ENCODE results near the gene TSEN54. TPM values are rescaled to one million over a fixed set of nuclear protein-coding genes. Genes with fewer than 3 reads are reported as not detected.

Gene TSEN54
- total RNA-seq, 2 experiments from 2014 or later = 29.2 to 35.1 TPM

DNA sequence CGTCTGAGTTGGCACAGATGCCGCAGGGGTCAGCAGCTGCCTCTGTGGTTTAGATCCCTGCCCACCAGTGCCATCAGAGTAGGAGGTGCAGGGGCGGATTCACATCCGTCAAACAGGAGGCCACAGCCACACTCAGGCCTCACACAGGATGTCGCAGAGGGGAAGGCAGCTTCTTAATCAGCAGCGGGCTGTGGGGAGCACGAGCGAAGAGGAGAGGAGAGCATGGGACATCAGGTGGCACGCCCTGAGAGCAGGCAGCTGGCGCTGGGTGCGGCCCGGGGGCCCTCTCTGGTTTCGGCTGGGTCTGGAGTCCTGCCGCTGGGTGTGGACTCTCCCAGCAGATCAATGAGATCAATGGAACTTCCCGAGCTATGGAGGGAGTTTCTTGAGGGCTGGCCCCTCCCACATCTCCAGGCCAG is 18.8 kb downstream of the TSEN54 start:
- Mint-ChIP-seq H3K27ac (peak overlapping the region; percentile 88), H3K27me3 (no peaks in the 10 kb centered on the region)
- ATAC-seq = peak; percentile 99

GRCh38 chr17:75535871-75536270 is 19.5 kb downstream of the TSEN54 start:
- DNase-seq (no peak), ATAC-seq (no peak)
- no peak overlapping the region for H3K4me3 Mint-ChIP-seq
- CTCF ChIA-PET = interaction anchor here (0.8 to 2.3 kb wide), 4 partner anchors 11 to 80 kb away, joined by 3 to 13 read pairs (median 4); partner anchors contain the start of gene TSEN54
- POLR2A ChIA-PET = interaction anchor here (0.6 kb wide), 2 partner anchors 114 to 251 kb away, joined by 5 to 6 read pairs; no protein-coding TSS in a partner anchor
- no peaks in the 10 kb centered on the region for H3K9me3 Mint-ChIP-seq (ENCODE audit: low read depth)
- intact Hi-C loops (cut with DNase I, micrococcal nuclease) = no loop called here
- H3K36me3 Mint-ChIP-seq (ENCODE audit: low read depth) = peaks cover 4% of the 10 kb centered on the region
- H3K4me1 Mint-ChIP-seq = peaks cover 18% of the 10 kb centered on the region
- peak overlapping the region; percentile 88 for H3K27ac Mint-ChIP-seq
- no peaks in the 10 kb centered on the region for H3K27me3 Mint-ChIP-seq

More for the DNA sequence above, 18.8 kb downstream of the TSEN54 start:
- ChIA-PET CTCF (interaction anchor here (0.7 to 2.3 kb wide), 5 partner anchors 11 to 80 kb away, joined by 3 to 13 read pairs (median 4); partner anchors contain the start of gene TSEN54), POLR2A (interaction anchor here (0.6 kb wide), 3 partner anchors 103 to 252 kb away, joined by 4 to 6 read pairs (median 5); no protein-coding TSS in a partner anchor)
- Mint-ChIP-seq H3K36me3 (ENCODE audit: low read depth) (peaks cover 4% of the 10 kb centered on the region), H3K9me3 (ENCODE audit: low read depth) (no peaks in the 10 kb centered on the region), H3K4me3 (peak overlapping the region; percentile 44), H3K4me1 (peaks cover 18% of the 10 kb centered on the region)
- intact Hi-C loops (cut with DNase I, micrococcal nuclease) = no loop called here
- peak; percentile 82 for DNase-seq

GRCh38 chr17:75536366-75536765 is 20.0 kb downstream of the TSEN54 start:
- intact Hi-C loops (cut with DNase I, micrococcal nuclease) = no loop called here
- ATAC-seq (no peak), DNase-seq (no peak)
- H3K4me1 Mint-ChIP-seq = peaks cover 18% of the 10 kb centered on the region
- H3K27me3 Mint-ChIP-seq = no peaks in the 10 kb centered on the region
- no peak overlapping the region for H3K27ac Mint-ChIP-seq
- ChIA-PET POLR2A (no interaction called here), CTCF (interaction anchor here (0.8 kb wide), 1 partner anchor 17 kb away, joined by 3 read pairs; no protein-coding TSS in a partner anchor)
- H3K4me3 Mint-ChIP-seq = no peak overlapping the region
- H3K36me3 Mint-ChIP-seq (ENCODE audit: low read depth) = peaks cover 4% of the 10 kb centered on the region
- no peaks in the 10 kb centered on the region for H3K9me3 Mint-ChIP-seq (ENCODE audit: low read depth)

- Mint-ChIP-seq H3K4me3 (no peak overlapping the region), H3K36me3 (ENCODE audit: low read depth) (no peaks in the 10 kb centered on the region)
- POLR2A ChIA-PET = interaction anchor here (0.6 kb wide), 1 partner anchor 18 kb away, joined by 3 read pairs; no protein-coding TSS in a partner anchor
These were observed 23.8 kb downstream of the TSEN54 start for GRCh38 chr17:75539967-75540729.

DNA sequence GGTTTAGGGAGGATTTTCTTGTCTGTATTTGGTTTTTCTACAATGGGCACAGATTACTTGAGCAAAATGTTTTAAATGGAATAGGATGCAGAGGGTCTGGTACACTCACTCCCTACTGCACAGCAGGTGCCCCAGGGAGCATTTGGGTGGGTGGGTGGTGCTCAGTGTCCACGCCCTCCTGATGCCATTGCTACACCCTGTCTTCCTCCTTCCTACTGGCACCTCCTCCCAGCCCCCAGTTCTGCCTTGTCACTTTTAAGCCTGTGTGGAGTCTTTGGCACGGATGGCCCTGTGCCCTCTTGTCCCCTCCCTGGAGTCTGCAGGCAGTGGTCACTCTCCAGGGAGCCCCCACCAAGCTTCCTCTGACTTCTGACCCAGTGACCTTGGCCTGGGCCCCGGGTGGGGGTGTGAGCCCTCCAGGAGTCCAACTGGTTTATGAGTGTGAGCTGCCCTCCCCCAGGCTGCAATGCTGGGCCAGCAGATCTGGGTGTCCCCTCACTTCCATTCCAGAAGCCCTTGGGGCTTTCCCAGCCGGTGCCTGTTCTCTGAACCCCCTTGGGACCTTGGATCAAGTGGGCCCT is 24.7 kb downstream of the TSEN54 start:
- POLR2A ChIA-PET = no interaction called here
- no peak overlapping the region for H3K27ac Mint-ChIP-seq

More at GRCh38 chr17:75539967-75540729, 23.8 kb downstream of the TSEN54 start:
- Mint-ChIP-seq H3K27ac (no peak overlapping the region), H3K4me1 (peaks cover 8% of the 10 kb centered on the region), H3K9me3 (ENCODE audit: low read depth) (no peaks in the 10 kb centered on the region), H3K27me3 (no peaks in the 10 kb centered on the region)
- DNase-seq (no peak), ATAC-seq (no peak)
- intact Hi-C loops (cut with DNase I, micrococcal nuclease) = no loop called here
- CTCF ChIA-PET = interaction anchor here (0.8 kb wide), 1 partner anchor 213 kb away, joined by 3 read pairs; no protein-coding TSS in a partner anchor

GRCh38 chr17:75542229-75542628 is 25.9 kb downstream of the TSEN54 start:
- Mint-ChIP-seq H3K36me3 (ENCODE audit: low read depth) (no peaks in the 10 kb centered on the region), H3K9me3 (ENCODE audit: low read depth) (no peaks in the 10 kb centered on the region), H3K4me3 (no peak overlapping the region), H3K27me3 (no peaks in the 10 kb centered on the region), H3K27ac (no peak overlapping the region), H3K4me1 (no peaks in the 10 kb centered on the region)
- ChIA-PET CTCF (interaction anchor here (1.5 kb wide), 1 partner anchor 91 kb away, joined by 4 read pairs; the partner anchor contains the start of gene SMIM5), POLR2A (interaction anchor here (0.7 kb wide), 1 partner anchor 59 kb away, joined by 3 read pairs; no protein-coding TSS in a partner anchor)
- no peak for DNase-seq
- intact Hi-C loops (cut with DNase I, micrococcal nuclease) = no loop called here
- no peak for ATAC-seq

More for the DNA sequence above, 24.7 kb downstream of the TSEN54 start:
- H3K36me3 Mint-ChIP-seq (ENCODE audit: low read depth) = no peaks in the 10 kb centered on the region
- ATAC-seq (no peak), DNase-seq (no peak)
- H3K4me1 Mint-ChIP-seq = no peaks in the 10 kb centered on the region
- H3K27me3 Mint-ChIP-seq = no peaks in the 10 kb centered on the region
- H3K4me3 Mint-ChIP-seq = no peak overlapping the region
- H3K9me3 Mint-ChIP-seq (ENCODE audit: low read depth) = no peaks in the 10 kb centered on the region
- CTCF ChIA-PET = no interaction called here
- intact Hi-C loops (cut with DNase I, micrococcal nuclease) = no loop called here

DNA sequence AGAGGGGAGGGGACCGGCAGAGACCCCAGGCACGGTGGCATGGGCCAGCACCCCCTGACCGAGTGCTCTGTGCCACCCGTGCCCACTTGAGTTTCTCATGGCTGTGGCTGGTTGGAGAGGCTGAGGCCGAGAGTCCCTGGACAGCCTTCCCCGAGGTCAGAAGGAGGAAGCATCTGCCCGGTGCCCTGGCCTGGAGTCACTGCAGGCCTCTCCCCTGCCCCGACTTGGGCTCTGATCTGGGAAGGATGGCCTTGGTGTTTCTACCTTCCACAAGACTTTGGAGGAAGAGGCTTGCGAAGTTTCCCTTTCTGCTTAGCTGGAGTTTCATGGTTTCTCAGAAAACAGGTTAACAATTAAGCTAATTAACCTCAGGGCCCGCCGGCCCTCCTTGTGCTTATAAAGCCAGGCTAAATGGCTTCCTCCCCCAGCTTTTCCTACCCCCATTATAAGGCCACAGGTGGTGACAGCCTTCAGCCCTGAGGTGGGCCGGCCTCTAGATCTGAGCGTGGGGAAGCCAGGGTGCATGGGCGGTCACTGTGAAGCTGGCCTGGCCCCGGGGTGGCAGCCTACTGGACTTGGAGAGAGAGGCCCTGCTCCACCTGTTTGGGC is 26.5 kb downstream of the TSEN54 start:
- ATAC-seq (no peak), DNase-seq (no peak)
- Mint-ChIP-seq H3K36me3 (ENCODE audit: low read depth) (no peaks in the 10 kb centered on the region), H3K9me3 (ENCODE audit: low read depth) (no peaks in the 10 kb centered on the region), H3K4me3 (no peak overlapping the region), H3K27me3 (no peaks in the 10 kb centered on the region), H3K27ac (no peak overlapping the region), H3K4me1 (no peaks in the 10 kb centered on the region)
- ChIA-PET CTCF (interaction anchor here (0.6 to 1.5 kb wide), 2 partner anchors 78 to 90 kb away, joined by 3 to 4 read pairs; partner anchors contain the start of gene SMIM5), POLR2A (interaction anchor here (0.7 kb wide), 1 partner anchor 58 kb away, joined by 3 read pairs; no protein-coding TSS in a partner anchor)
- intact Hi-C loops (cut with DNase I, micrococcal nuclease) = no loop called here

DNA sequence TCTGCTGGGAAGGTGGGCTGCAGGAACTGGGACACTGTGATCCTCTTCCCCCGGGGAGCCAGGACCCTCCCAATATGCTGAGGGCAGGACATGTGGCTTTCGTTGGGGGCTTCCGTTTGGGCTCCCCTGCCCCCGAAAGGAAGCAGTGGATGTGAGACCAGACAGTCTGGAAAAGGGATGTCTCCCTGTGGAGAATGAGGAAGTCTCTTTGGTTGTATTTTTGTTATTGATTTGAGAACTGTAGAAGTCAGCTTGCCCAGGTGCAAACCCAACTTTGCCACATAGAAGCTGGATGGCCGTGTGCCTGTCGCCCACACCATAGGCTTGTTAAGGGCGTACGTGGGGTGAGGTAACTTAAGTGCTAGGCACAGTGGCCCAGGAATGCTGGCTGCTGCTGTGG is 27.9 kb downstream of the TSEN54 start:
- POLR2A ChIA-PET = interaction anchor here (0.5 kb wide), 1 partner anchor 89 kb away, joined by 3 read pairs; the partner anchor contains the start of gene SMIM5
- DNase-seq (no peak), ATAC-seq (no peak)
- Mint-ChIP-seq H3K27me3 (no peaks in the 10 kb centered on the region), H3K27ac (no peak overlapping the region), H3K4me1 (no peaks in the 10 kb centered on the region), H3K36me3 (ENCODE audit: low read depth) (no peaks in the 10 kb centered on the region), H3K9me3 (ENCODE audit: low read depth) (no peaks in the 10 kb centered on the region), H3K4me3 (no peak overlapping the region)
- intact Hi-C loops (cut with DNase I, micrococcal nuclease) = no loop called here
- CTCF ChIA-PET = no interaction called here

GRCh38 chr17:75546181-75546580 is 29.9 kb downstream of the TSEN54 start:
- H3K9me3 Mint-ChIP-seq (ENCODE audit: low read depth) = no peaks in the 10 kb centered on the region
- ChIA-PET POLR2A (no interaction called here), CTCF (interaction anchor here (0.7 kb wide), 1 partner anchor 108 kb away, joined by 4 read pairs; no protein-coding TSS in a partner anchor)
- no peaks in the 10 kb centered on the region for H3K36me3 Mint-ChIP-seq (ENCODE audit: low read depth)
- H3K27me3 Mint-ChIP-seq = no peaks in the 10 kb centered on the region
- H3K4me1 Mint-ChIP-seq = no peaks in the 10 kb centered on the region
- intact Hi-C loops (cut with DNase I, micrococcal nuclease) = no loop called here
- ATAC-seq (no peak), DNase-seq (no peak)
- H3K4me3 Mint-ChIP-seq = no peak overlapping the region
- no peak overlapping the region for H3K27ac Mint-ChIP-seq

DNA sequence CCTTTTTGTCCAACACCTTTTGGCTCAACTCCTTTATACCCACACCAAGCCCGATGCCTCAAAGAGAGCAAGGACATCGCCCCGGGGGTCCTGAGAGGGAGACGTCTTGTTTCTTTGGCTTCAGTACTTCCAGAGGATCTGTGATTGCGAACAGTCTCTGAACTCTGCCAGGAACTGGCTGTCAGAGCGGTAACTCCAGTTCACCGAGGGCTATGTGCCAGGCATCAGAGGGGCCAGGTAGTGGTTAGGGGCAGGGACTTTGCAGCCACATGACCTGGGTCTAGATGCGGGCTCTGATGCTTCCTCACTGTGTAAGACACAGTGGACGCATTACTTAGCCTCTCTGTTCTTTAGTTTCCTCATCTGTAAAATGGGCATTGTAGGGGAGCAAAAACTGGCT is 30.8 kb downstream of the TSEN54 start:
- no peaks in the 10 kb centered on the region for H3K27me3 Mint-ChIP-seq
- H3K27ac Mint-ChIP-seq = no peak overlapping the region
- ATAC-seq = no peak
- H3K36me3 Mint-ChIP-seq (ENCODE audit: low read depth) = no peaks in the 10 kb centered on the region
- ChIA-PET POLR2A (no interaction called here), CTCF (interaction anchor here (0.7 kb wide), 1 partner anchor 107 kb away, joined by 4 read pairs; no protein-coding TSS in a partner anchor)
- no peaks in the 10 kb centered on the region for H3K9me3 Mint-ChIP-seq (ENCODE audit: low read depth)
- no peak for DNase-seq
- intact Hi-C loops (cut with DNase I, micrococcal nuclease) = no loop called here
- no peak overlapping the region for H3K4me3 Mint-ChIP-seq
- H3K4me1 Mint-ChIP-seq = no peaks in the 10 kb centered on the region

GRCh38 chr17:75548813-75549212 is 32.5 kb downstream of the TSEN54 start:
- Mint-ChIP-seq H3K9me3 (ENCODE audit: low read depth) (no peaks in the 10 kb centered on the region), H3K27me3 (no peaks in the 10 kb centered on the region), H3K27ac (no peak overlapping the region), H3K4me1 (no peaks in the 10 kb centered on the region), H3K36me3 (ENCODE audit: low read depth) (no peaks in the 10 kb centered on the region), H3K4me3 (no peak overlapping the region)
- intact Hi-C loops (cut with DNase I, micrococcal nuclease) = no loop called here
- POLR2A ChIA-PET = no interaction called here
- no peak for ATAC-seq
- CTCF ChIA-PET = no interaction called here
- DNase-seq = no peak

All from activated CD4-positive, alpha-beta T cell treated with anti-CD3 and anti-CD28 coated beads for 36 hours (primary cell).